ENCODE data around the gene CASP8. TPM values are rescaled to one million over a fixed set of nuclear protein-coding genes. Genes with fewer than 3 reads are reported as not detected.
"Not testable (repeated sequence)": the region's sequence is repeated elsewhere in the genome, so short reads cannot be mapped to it uniquely, and the experiment has no call there.

CASP8 gene
- total RNA-seq: 8.3 TPM

DNA sequence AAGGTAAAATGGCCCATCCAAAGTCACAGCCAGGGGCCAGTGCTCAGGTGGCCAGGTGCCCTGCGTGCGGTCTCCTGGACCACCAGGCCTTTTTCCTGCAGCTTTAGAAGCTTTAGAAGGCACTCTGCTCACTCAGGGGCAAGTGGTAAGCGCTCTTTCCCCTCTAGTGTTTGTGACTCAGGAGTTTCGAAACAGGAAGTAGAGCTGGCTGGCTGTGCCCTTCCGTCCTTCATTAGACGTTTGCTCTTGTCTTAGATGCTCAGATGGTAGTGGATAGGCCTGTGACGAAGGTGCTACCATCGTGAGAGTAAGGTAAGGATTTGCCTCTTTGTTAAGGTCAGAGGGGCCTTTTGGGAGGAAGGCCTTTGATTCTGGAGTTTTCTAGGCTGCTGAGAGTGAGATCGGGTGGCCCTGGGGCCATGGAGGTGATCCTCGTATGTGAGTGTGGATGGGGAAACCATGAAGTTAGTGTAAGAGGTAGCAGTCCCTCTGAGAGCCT lies at the start of gene CASP8:
TSS of gene CASP8 (plus strand) at position 235 of the 499 bp plus-strand sequence. CDS start 5,951 bp downstream, outside the sequence.
- no peak for DNase-seq

DNA sequence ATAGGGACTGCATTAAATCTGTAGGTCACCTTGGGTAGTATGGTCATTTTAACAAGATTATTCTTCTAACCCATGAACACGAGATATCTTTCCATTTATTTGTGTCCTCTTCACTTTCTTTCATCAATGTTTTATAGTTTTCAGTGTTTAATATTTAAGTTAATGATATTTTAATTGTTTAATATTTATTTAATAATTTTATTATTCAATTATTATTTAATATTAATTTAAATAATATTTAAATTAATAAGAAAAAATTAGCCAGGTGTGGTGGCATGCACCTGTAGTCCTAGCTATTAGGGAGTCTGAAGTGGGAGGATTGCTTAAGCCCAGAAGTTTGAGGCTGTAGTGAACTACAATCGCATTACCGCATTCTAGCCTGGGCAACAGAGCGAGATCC lies 44.4 kb upstream of the CASP8 start:
- no peak for DNase-seq

- DNase-seq: no peak
Measured at GRCh38 chr2:201216918-201217317, 43.4 kb upstream of the CASP8 start.

- DNase-seq: no peak
Measured at GRCh38 chr2:201218780-201219179, 41.6 kb upstream of the CASP8 start.

DNA sequence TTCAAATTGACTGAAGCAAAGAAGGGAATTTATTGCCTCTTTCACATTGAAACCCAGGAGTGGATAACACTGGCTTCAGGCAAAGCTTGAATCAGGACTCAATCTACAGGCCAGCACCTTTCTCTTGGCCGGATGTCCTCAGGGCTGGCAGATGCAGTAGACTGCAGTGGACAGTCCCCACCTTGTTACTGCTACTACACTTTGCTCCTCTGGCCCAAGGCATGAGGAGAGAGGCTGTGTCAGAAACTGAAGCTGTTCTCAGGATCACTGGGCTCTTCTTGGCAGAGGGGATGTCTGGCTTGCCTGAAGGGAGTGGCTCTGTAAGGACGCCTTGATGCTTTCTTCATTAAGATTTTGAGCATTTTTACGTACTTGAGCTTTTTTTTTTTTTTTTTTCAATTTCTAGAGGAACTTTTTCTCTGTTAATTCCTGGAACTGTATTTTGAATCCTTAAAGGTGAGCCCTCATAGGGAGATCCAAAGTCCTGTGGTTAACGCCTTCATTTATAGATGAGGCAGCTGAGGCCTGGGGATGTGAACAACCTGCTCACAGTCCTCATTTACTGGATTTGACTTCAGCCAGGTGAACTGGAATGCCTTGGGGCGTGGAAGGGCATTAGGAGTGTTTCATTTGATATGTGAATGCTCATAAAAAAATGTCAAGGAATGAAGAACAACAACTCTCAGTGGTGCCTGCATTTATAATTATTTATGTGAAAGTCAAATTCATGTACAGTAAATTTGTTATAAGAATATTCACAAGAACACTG lies 40.8 kb upstream of the CASP8 start:
- DNase-seq: no peak

- no peak for DNase-seq
Measured at GRCh38 chr2:201220102-201220570, 40.2 kb upstream of the CASP8 start.

- DNase-seq: no peak
Measured at GRCh38 chr2:201223089-201224073, 37.0 kb upstream of the CASP8 start.

DNA sequence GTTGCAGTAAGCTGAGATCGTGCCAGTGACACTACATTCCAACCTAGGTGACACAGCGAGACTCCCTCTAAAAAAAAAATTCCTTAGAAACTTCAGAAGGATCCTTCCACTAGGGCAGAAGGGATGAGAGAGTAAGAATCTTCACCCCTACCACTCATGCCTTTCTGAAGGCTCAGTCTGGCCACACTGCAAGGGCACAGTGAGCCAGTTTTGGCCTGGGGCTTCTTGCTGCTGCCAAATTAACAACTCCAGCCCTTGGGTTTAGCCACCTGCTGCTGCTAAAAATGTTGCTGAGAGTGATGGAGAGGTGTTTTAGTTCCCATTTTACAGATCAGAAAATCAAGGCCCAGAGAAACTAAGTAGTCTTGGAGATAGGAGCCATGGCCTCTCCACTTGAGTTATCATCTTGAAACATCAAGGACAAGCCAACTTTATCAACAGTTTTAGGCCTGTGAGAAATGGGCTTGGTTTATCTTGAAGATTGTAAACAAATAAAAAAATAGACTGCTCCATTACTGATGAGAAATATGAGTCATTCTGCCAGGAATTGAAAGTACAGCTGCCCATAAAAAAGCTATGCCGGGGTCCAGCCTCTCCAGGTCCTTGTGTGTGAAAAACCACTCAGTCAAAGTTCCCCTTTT lies 31.9 kb upstream of the CASP8 start:
- no peak for DNase-seq

DNA sequence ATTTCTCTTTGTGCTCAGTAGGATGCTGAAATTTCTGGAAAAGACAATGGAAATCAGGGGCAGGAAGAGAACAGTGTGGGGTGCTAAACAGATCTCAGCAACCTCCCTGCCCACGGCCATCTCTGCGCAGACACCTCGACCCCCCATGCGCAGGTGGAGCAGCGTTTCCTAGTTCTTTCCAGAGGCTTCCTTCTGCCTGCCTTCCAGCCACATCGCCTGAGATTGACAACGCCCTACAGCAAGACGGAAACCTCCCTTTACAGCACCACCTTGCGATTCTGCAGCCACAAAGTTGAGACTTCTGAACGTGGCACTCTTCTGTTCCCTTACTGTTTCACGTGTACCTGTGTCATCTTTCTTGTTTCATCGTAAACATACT lies 31.4 kb upstream of the CASP8 start:
- no peak for DNase-seq

DNA sequence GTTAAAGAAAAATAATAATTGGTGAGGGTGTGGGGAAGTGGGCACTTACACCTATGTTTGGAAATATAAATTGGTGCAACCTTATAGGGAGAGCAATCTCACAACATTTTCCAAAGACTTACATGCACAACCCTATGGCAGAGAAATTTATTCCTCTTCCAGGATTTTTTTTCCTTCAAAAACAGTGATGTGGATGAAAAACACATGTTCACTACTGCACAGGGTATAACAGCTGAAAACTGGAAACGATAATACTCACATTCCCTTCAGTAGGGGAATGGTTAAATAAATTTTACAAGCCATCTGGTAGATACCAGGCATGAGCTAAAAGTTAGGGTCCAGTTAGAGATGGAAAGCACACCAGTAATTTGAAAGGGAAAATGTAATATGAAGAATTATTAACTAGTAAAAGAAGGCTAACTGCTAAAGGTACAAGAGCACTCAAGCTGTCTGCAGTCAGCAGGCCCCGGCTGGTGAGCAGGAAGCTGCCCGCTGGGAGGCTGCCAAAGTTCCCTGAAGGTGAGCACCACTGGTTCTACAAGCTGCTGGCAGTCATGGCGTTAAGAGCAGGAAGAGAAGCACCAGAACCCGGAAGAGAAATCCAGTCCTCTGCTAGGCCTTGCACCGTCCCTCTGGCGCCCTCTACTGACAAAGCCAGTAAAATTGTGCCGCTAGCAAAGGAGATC lies 28.4 kb upstream of the CASP8 start:
- DNase-seq: peak; percentile 88

GRCh38 chr2:201232467-201232815 lies 27.9 kb upstream of the CASP8 start:
- DNase-seq: no peak

DNA sequence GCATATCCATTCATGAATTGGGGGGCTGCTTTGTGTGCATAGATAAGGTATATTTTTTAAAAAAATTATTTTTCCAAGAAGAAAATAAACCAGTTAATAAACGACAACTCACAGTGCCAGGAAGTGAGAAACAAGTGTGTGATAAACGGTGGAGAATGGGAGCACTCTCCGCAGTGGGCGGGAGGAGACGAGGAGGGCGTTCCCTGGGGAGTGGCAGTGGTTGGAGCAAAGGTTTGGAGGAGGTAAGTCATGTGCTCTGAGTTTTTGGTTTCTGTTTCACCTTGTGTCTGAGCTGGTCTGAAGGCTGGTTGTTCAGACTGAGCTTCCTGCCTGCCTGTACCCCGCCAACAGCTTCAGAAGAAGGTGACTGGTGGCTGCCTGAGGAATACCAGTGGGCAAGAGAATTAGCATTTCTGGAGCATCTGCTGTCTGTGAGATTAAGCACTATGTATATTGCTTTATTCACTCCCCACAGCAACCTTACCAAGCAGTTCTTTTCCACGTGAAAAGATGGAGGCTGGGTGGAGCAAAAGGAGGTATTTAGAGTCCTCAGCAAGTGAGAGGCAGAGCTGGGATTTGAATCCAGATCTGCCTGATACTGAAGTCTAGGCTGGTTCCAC lies 27.0 kb upstream of the CASP8 start:
- peak; percentile 14 for DNase-seq

- DNase-seq: no peak
Measured at GRCh38 chr2:201233812-201234662, 26.3 kb upstream of the CASP8 start.

GRCh38 chr2:201234663-201235135 lies 25.6 kb upstream of the CASP8 start:
- DNase-seq: no peak

DNA sequence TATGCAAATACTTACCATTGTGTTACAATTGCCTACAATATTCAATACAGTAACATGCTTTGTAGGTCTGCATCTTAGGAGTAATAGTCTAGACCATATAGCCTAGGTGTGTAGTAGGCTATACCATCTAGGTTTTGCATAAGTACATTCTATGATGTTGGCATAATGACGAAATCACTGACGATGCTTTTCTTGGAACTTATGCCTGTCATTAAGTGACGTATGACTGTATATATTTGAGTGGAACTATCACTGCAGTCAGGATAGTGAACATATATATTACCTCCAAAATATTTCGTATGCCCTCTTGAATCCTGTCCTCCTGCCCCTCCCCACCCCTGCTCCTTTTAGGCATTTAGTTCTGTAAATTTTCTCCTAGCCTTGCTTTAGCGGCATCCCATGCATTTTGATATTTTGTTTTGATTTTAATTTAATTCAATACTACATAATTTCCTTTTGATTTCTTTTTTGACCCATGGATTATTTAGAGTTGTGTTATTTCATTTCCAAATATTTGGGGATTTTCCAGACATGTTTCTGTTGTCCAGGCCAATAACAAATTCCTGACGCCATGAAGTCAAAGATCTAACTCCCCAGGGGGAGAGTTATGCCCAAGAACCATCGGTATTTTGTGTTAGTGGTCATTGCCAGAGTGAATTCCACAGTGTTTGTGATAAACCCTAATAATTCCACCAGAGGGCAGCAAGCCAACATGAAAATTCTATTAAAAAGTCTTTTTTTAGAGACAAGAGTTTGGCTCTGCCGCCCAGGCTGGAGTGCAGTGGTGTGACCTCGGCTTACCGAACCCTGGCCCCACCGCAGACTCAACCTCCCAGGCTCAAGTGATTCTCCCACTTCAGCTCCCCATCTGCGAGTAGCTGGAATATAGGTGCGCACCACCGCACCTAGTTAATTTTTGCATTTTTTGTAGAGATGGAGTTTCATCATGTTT lies 24.2 kb upstream of the CASP8 start:
- peak; percentile 88 for DNase-seq

GRCh38 chr2:201237486-201238123 lies 22.7 kb upstream of the CASP8 start:
- DNase-seq: no peak

DNA sequence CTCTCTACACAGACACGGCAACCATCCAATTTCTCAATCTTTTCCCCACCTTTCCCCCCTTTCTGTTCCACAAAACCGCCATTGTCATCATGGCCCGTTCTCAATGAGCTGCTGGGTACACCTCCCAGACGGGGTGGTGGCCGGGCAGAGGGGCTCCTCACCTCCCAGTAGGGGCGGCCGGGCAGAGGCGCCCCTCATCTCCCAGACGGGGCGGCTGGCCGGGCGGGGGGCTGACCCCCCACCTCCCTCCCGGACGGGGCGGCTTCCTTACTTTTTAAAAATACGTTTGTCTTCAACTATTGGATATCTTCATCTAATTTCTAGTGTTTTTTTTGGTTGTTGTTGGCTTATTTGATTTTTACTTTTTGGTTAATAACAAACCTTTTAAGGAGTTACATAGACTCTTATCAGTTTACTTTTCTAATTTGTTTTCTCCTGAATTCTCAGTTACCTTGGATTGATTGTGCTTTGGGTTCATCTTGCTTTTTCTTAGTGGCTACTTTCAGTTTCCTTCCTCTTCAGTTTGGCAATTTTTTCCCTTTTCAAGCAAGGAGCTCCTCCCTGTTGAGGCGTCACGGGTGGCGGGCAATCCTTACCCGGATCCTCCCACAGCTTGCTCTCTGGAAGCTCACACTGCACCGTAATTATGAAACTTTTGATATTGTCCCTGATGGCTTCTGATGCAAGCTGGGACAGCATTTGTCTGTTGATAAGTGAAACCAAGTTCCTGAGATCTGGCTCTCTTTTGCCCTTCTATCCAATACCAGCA lies 21.0 kb upstream of the CASP8 start:
- not testable (repeated sequence) for DNase-seq

All from tongue (tissue), 2 donors.